OCI-LY1 (cell line): Measurements from ENCODE around the gene SFXN2.

Experiments used
- H2AFZ ChIP-seq: fragments of 200-600 bp; sonication (generic), shearing (Covaris generic); 2 replicates; pipeline ENCODE4 v1.6.0; 2014; ENCODE audit warnings: antibody characterized with exemption, mild to moderate bottlenecking, low read length
- H3F3A ChIP-seq: fragments of 200-600 bp; sonication (generic), shearing (Covaris generic); 2 replicates; pipeline ENCODE4 v1.6.0; 2014; ENCODE audit warnings: mild to moderate bottlenecking, antibody characterized with exemption, low read length, moderate library complexity; ENCODE audit not compliant: insufficient read depth
- H3K27ac ChIP-seq: fragments of 200-600 bp; sonication (generic); 2 replicates; pipeline ENCODE4 v1.5.1; 2014; ENCODE audit warnings: low read length, mixed run types, mild to moderate bottlenecking, low read depth; ENCODE audit not compliant: poor library complexity, severe bottlenecking
- H3K27me3 ChIP-seq: fragments of 200-600 bp; sonication (generic); 2 replicates; pipeline ENCODE4 v1.6.0; 2014; ENCODE audit warnings: antibody characterized with exemption, mild to moderate bottlenecking, low read length, moderate library complexity; ENCODE audit not compliant: insufficient read depth
- H3K36me3 ChIP-seq: fragments of 200-600 bp; sonication (generic); 2 replicates; pipeline ENCODE4 v1.6.1; 2014; ENCODE audit warnings: mild to moderate bottlenecking, antibody characterized with exemption, low read length, moderate library complexity, mixed read lengths; ENCODE audit not compliant: insufficient read depth
- H3K4me1 ChIP-seq: fragments of 200-600 bp; sonication (generic); 2 replicates; pipeline ENCODE4 v1.5.1; 2014; ENCODE audit warnings: mild to moderate bottlenecking, low read length, moderate library complexity; ENCODE audit not compliant: insufficient read depth, severe bottlenecking
- H3K4me2 ChIP-seq: fragments of 200-600 bp; sonication (generic), shearing (Covaris generic); 2 replicates; pipeline ENCODE4 v1.6.1; 2014; ENCODE audit warnings: low read length
- H3K4me3 ChIP-seq: fragments of 200-600 bp; sonication (generic); 2 replicates; pipeline ENCODE4 v1.5.1; 2014; ENCODE audit warnings: low read length, low read depth, mild to moderate bottlenecking, mixed read lengths; ENCODE audit not compliant: poor library complexity, severe bottlenecking
- H3K79me2 ChIP-seq: fragments of 200-600 bp; shearing (Covaris generic); 2 replicates; pipeline ENCODE4 v1.6.1; 2016; ENCODE audit warnings: mixed run types, low read length, mixed read lengths; ENCODE audit not compliant: insufficient read depth
- H3K9ac ChIP-seq: fragments of 200-600 bp; sonication (generic), shearing (Covaris generic); 2 replicates; pipeline ENCODE4 v1.6.1; 2014; ENCODE audit warnings: mild to moderate bottlenecking, low read length, mixed read lengths
- H3K9me2 ChIP-seq: fragments of 200-600 bp; sonication (generic), shearing (Covaris generic); 2 replicates; pipeline ENCODE4 v1.6.1; 2014; ENCODE audit warnings: low read depth, mild to moderate bottlenecking, low read length, mixed read lengths
- H3K9me3 ChIP-seq: fragments of 200-600 bp; shearing (Covaris generic); 2 replicates; pipeline ENCODE4 v1.6.1; 2014; ENCODE audit warnings: low read length, mixed read lengths
- H4K20me1 ChIP-seq: fragments of 200-600 bp; sonication (generic), shearing (Covaris generic); 2 replicates; pipeline ENCODE4 v1.6.0; 2016; ENCODE audit warnings: mild to moderate bottlenecking, low read length; ENCODE audit not compliant: insufficient read depth
- CTCF ChIP-seq: fragments of 200-600 bp; sonication (generic), shearing (Covaris generic); IDR thresholded peaks from 2 replicates; pipeline ENCODE4 v1.5.1; 2017; ENCODE audit warnings: mild to moderate bottlenecking, antibody characterized with exemption, low read length, moderate library complexity, mixed read lengths
- EZH2 ChIP-seq: fragments of 200-600 bp; sonication (generic), shearing (Covaris generic); IDR thresholded peaks from 2 replicates; pipeline ENCODE4 v1.8.0; 2017; ENCODE audit warnings: borderline replicate concordance, mixed run types, mild to moderate bottlenecking, antibody characterized with exemption, low read length, moderate library complexity, mixed read lengths

The SFXN2 gene

GRCh38 chr10:102678842-102679289 is 35.6 kb upstream of the SFXN2 start:
- H3K79me2 ChIP-seq: no peaks in the 10 kb centered on the region
- H3K4me3 ChIP-seq: no peak overlapping the region
- no peaks in the 10 kb centered on the region for H3F3A ChIP-seq
- H3K4me1 ChIP-seq: peaks cover 53% of the 10 kb centered on the region
- no peak for TF ChIP-seq EZH2
- TF ChIP-seq CTCF: peak; percentile 46
- no peaks in the 10 kb centered on the region for H4K20me1 ChIP-seq
- peak overlapping the region; percentile 5; the same call in 1 of the 2 replicates for H3K4me2 ChIP-seq
- H3K9ac ChIP-seq: no peak overlapping the region
- no peak overlapping the region for H2AFZ ChIP-seq
- H3K27me3 ChIP-seq: no peaks in the 10 kb centered on the region
- H3K27ac ChIP-seq: peak overlapping the region; percentile 95
- H3K9me2 ChIP-seq: no peaks in the 10 kb centered on the region
- H3K9me3 ChIP-seq: no peaks in the 10 kb centered on the region
- H3K36me3 ChIP-seq: no peaks in the 10 kb centered on the region

- no peak for TF ChIP-seq EZH2
- TF ChIP-seq CTCF: no peak
- Histone ChIP-seq H3K4me3 (no peak overlapping the region), H3K9me2 (no peaks in the 10 kb centered on the region), H3F3A (no peaks in the 10 kb centered on the region), H3K79me2 (no peaks in the 10 kb centered on the region), H3K9me3 (no peaks in the 10 kb centered on the region), H3K9ac (no peak overlapping the region), H3K4me2 (no peak overlapping the region), H3K36me3 (no peaks in the 10 kb centered on the region), H3K27ac (no peak overlapping the region), H3K4me1 (peaks cover 46% of the 10 kb centered on the region), H2AFZ (no peak overlapping the region), H3K27me3 (no peaks in the 10 kb centered on the region), H4K20me1 (no peaks in the 10 kb centered on the region)
Measured at GRCh38 chr10:102679596-102679995, 34.8 kb upstream of the SFXN2 start.

- H3K9ac ChIP-seq: no peak overlapping the region
- no peak overlapping the region for H2AFZ ChIP-seq
- no peaks in the 10 kb centered on the region for H3K79me2 ChIP-seq
- H3K36me3 ChIP-seq: no peaks in the 10 kb centered on the region
- H3K4me1 ChIP-seq: peaks cover 26% of the 10 kb centered on the region
- H3K9me2 ChIP-seq: no peaks in the 10 kb centered on the region
- H4K20me1 ChIP-seq: no peaks in the 10 kb centered on the region
- no peak overlapping the region for H3K4me2 ChIP-seq
- no peaks in the 10 kb centered on the region for H3F3A ChIP-seq
- no peaks in the 10 kb centered on the region for H3K27me3 ChIP-seq
- H3K27ac ChIP-seq: no peak overlapping the region
- TF ChIP-seq EZH2 (no peak), CTCF (no peak)
- no peaks in the 10 kb centered on the region for H3K9me3 ChIP-seq
- no peak overlapping the region for H3K4me3 ChIP-seq
Measured at GRCh38 chr10:102681696-102682095, 32.7 kb upstream of the SFXN2 start.
